ENCODE data around the gene SHANK3. TPM values are rescaled to one million over a fixed set of nuclear protein-coding genes. Genes with fewer than 3 reads are reported as not detected.
A peak's percentile ranks its signal among the peaks of the same experiment; 100 is the strongest.

SHANK3 gene
- total and polyA plus RNA-seq, 7 donors: 4.2 to 16.3 (median 9.3) TPM

- DNase-seq: no peak
- ATAC-seq: no peak
- WGBS, 3 donors: 6 to 16% (median 7%) methylated on average over 2 of the region's 2 CpGs
- Histone ChIP-seq H3K4me1 (no peaks in the 10 kb centered on the region), H3K4me3 (no peak overlapping the region), H3K36me3 (ENCODE audit: insufficient read depth in 1 of 2, low read depth in 1 of 2) (peaks cover 0 to 5% of the 10 kb centered on the region in 2 donors), H3K27me3 (ENCODE audit: insufficient read depth in 3 of 3, low read length in 2 of 3) (peaks cover 0 to 2% (median 0%) of the 10 kb centered on the region in 3 donors), H3K9me3 (no peaks in the 10 kb centered on the region), H3K27ac (no peak overlapping the region)
- TF ChIP-seq CTCF (IDR thresholded peaks at IDR 0.05): peak; percentile 25
- intact Hi-C loops (cut with DNase I): no loop called here
Observed at GRCh38 chr22:50691521-50691920, 18.9 kb downstream of the SHANK3 start.

- Histone ChIP-seq H3K27ac (no peak overlapping the region), H3K4me3 (no peak overlapping the region), H3K4me1 (peaks cover 5% of the 10 kb centered on the region), H3K36me3 (ENCODE audit: insufficient read depth in 1 of 2, low read depth in 1 of 2) (peaks cover 0 to 5% of the 10 kb centered on the region in 2 donors), H3K27me3 (ENCODE audit: insufficient read depth in 3 of 3, low read length in 2 of 3) (peaks cover 0 to 8% (median 0%) of the 10 kb centered on the region in 3 donors), H3K9me3 (no peaks in the 10 kb centered on the region)
- ATAC-seq (no peak), DNase-seq (no peak)
- TF ChIP-seq CTCF (IDR thresholded peaks at IDR 0.05): no peak
- intact Hi-C loops (cut with DNase I): no loop called here
- WGBS, 3 donors: 70 to 80% (median 72%) methylated on average over 6 of the region's 6 CpGs
Observed at GRCh38 chr22:50693462-50693861, 20.8 kb downstream of the SHANK3 start.

- WGBS, 3 donors: 68 to 78% (median 71%) methylated on average over 3 of the region's 3 CpGs
- H3K27ac ChIP-seq: no peak overlapping the region
- peaks cover 0 to 8% (median 0%) of the 10 kb centered on the region in 3 donors for H3K27me3 ChIP-seq (ENCODE audit: insufficient read depth in 3 of 3, low read length in 2 of 3)
- ATAC-seq: no peak
- H3K36me3 ChIP-seq (ENCODE audit: insufficient read depth in 1 of 2, low read depth in 1 of 2): peaks cover 0 to 5% of the 10 kb centered on the region in 2 donors
- intact Hi-C loops (cut with DNase I): no loop called here
- H3K9me3 ChIP-seq: no peaks in the 10 kb centered on the region
- H3K4me1 ChIP-seq: peaks cover 5% of the 10 kb centered on the region
- no peak for TF ChIP-seq CTCF (IDR thresholded peaks at IDR 0.05)
- DNase-seq: peak in 1 of 2 donors; percentile 4
- no peak overlapping the region for H3K4me3 ChIP-seq
Observed at GRCh38 chr22:50694099-50694605, 21.5 kb downstream of the SHANK3 start.

GRCh38 chr22:50694766-50695420 lies 22.3 kb downstream of the SHANK3 start:
- Histone ChIP-seq H3K27ac (no peak overlapping the region), H3K27me3 (ENCODE audit: insufficient read depth in 3 of 3, low read length in 2 of 3) (peaks cover 0 to 8% (median 0%) of the 10 kb centered on the region in 3 donors), H3K9me3 (no peaks in the 10 kb centered on the region), H3K36me3 (ENCODE audit: insufficient read depth in 1 of 2, low read depth in 1 of 2) (peaks cover 0 to 5% of the 10 kb centered on the region in 2 donors), H3K4me1 (peaks cover 5% of the 10 kb centered on the region), H3K4me3 (no peak overlapping the region)
- intact Hi-C loops (cut with DNase I): no loop called here
- no peak for ATAC-seq
- no peak for TF ChIP-seq CTCF (IDR thresholded peaks at IDR 0.05)
- DNase-seq: peak in 1 of 2 donors; percentile 31
- 74 to 79% (median 79%) methylated on average over 18 of the region's 18 CpGs for WGBS, 3 donors

All from psoas muscle (tissue), 8 donors.